ENCODE results near the gene UGGT1. TPM values are rescaled to one million over a fixed set of nuclear protein-coding genes. Genes with fewer than 3 reads are reported as not detected.

UGGT1 gene
- total RNA-seq, 1 experiment from 2014 or later, result 77.5 TPM

DNA sequence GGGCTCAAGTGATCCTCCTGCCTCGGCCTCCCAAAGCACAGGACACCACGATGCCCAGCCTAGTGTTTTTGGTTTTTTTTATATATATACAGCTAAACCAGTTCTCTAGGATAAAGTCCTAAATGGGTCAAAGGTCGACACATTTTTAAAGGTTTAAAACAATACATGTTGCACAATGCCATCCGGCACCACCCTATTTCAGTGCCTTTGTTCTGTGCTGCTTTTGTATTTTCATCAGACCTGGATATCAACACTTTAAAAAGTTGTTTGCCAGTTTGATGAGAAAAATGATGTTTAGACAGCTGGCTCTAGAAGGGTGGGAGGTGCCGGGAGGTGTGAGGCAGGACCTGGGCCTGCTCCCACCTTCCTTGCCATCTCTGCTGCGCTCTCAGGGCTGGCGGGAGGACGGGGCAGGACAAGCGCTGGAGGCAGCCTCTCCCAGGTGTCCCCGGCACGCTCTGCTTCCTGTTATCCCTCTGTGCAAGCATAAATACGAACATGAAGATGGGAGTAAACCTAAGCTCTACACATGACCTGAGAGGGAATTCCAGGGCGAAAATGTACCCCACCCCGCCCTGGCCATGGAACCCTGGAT, 124.0 kb downstream of the UGGT1 start:
- BruUV-seq (replicated peaks), result no TSS peak
- no peaks in the 10 kb centered on the region for H3K9me3 ChIP-seq
- Mint-ChIP-seq H3K4me1 (ENCODE audit: low read depth, unreplicated experiment) (no peaks in the 10 kb centered on the region), H3K9me3 (ENCODE audit: unreplicated experiment) (peaks cover 10% of the 10 kb centered on the region), H3K36me3 (ENCODE audit: insufficient read depth, unreplicated experiment) (no peaks in the 10 kb centered on the region), H3K27me3 (ENCODE audit: insufficient read depth, unreplicated experiment) (peaks cover 2% of the 10 kb centered on the region), H3K4me3 (ENCODE audit: unreplicated experiment) (no peak overlapping the region), H3K27ac (ENCODE audit: unreplicated experiment) (no peak overlapping the region)
- H3K4me1 ChIP-seq, result no peaks in the 10 kb centered on the region
- no peak overlapping the region for H3K4me3 ChIP-seq (ENCODE audit: low read depth, low read length)
- DNase-seq, result no peak
- no peaks in the 10 kb centered on the region for H3K36me3 ChIP-seq (ENCODE audit: control insufficient read depth, insufficient read depth, low read length)
- H3K27me3 ChIP-seq (replicated peaks; ENCODE audit: control insufficient read depth, insufficient read depth, low read length), result no peaks in the 10 kb centered on the region
- TF ChIP-seq CTCF (IDR thresholded peaks at IDR 0.05; ENCODE audit: insufficient read depth in 1 of 2, low read depth in 1 of 2, low read length in 1 of 2, severe bottlenecking in 1 of 2, unreplicated experiment in 1 of 2), result no peak
- POLR2A ChIA-PET, result no interaction called here
- CTCF ChIA-PET, result no interaction called here
- intact Hi-C loops (cut with micrococcal nuclease; ENCODE audit: unreplicated experiment), result no loop called here

DNA sequence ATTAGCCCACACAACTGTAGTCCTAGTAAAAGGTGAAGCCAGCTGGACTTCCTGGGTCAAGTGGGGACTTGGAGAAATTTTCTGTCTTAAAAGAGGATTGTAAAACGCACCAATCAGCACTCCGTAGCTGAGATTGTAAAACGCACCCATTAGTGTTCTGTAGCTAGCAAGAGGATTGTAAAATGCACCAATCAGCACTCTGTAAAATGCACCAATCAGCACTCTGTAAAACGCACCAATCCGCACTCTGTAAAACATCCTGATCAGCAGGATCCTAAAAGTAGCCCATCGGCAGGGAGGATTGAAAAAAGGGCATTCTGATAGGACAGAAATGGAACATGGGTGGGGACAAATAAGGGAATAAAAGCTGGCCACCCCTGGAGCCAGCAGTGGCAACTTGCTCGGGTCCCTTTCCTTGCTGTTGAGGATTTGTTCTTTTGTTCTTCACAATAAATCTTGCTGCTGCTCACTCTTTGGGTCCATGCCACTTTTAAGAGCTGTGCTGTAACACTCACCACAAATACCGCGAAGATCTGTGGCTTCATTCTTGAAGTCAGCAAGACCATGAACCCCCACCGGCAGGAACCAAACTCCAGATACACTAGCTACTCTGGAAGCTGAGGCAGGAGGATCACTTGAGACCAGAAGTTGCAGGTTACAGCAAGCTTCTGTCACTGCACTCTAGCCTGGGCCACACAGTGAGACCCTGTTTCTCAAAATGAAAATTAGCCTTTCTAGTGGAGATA, 125.1 kb downstream of the UGGT1 start:
- no peak overlapping the region for H3K27ac Mint-ChIP-seq (ENCODE audit: unreplicated experiment)
- H3K4me3 ChIP-seq (ENCODE audit: low read depth, low read length), result no peak overlapping the region
- no TSS peak for BruUV-seq (replicated peaks)
- ChIA-PET POLR2A (no interaction called here), CTCF (interaction anchor here (0.6 kb wide), 1 partner anchor 148 kb away, joined by 4 read pairs; no protein-coding TSS in a partner anchor)
- H3K36me3 ChIP-seq (ENCODE audit: control insufficient read depth, insufficient read depth, low read length), result no peaks in the 10 kb centered on the region
- no peaks in the 10 kb centered on the region for H3K4me1 Mint-ChIP-seq (ENCODE audit: low read depth, unreplicated experiment)
- no peaks in the 10 kb centered on the region for H3K27me3 ChIP-seq (replicated peaks; ENCODE audit: control insufficient read depth, insufficient read depth, low read length)
- H3K9me3 ChIP-seq, result no peaks in the 10 kb centered on the region
- TF ChIP-seq CTCF (IDR thresholded peaks at IDR 0.05; ENCODE audit: insufficient read depth in 1 of 2, low read depth in 1 of 2, low read length in 1 of 2, severe bottlenecking in 1 of 2, unreplicated experiment in 1 of 2), result no peak
- no peak overlapping the region for H3K4me3 Mint-ChIP-seq (ENCODE audit: unreplicated experiment)
- no peaks in the 10 kb centered on the region for H3K4me1 ChIP-seq
- no peaks in the 10 kb centered on the region for H3K36me3 Mint-ChIP-seq (ENCODE audit: insufficient read depth, unreplicated experiment)
- intact Hi-C loops (cut with micrococcal nuclease; ENCODE audit: unreplicated experiment), result no loop called here
- H3K9me3 Mint-ChIP-seq (ENCODE audit: unreplicated experiment), result no peaks in the 10 kb centered on the region
- no peak for DNase-seq
- no peaks in the 10 kb centered on the region for H3K27me3 Mint-ChIP-seq (ENCODE audit: insufficient read depth, unreplicated experiment)

DNA sequence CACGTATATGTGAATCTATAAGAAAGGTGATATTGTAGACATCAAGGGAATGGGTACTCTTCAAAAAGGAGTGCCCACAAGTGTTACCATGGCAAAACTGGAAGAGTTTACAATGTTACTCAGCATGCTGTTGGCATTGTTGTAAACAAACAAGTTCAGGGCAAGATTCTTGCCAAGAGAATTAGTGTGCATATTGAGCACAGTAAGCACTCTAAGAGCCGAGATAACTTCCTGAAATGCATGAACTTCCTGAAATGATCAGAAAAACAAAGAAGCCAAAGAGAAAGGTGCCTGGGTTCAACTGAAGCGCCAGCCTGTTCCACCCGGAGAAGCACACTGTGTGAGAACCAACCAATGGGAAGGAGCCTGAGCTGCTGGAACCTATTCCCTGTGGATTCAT, 126.7 kb downstream of the UGGT1 start:
- Mint-ChIP-seq H3K27me3 (ENCODE audit: insufficient read depth, unreplicated experiment) (no peaks in the 10 kb centered on the region), H3K4me3 (ENCODE audit: unreplicated experiment) (no peak overlapping the region), H3K9me3 (ENCODE audit: unreplicated experiment) (no peaks in the 10 kb centered on the region), H3K36me3 (ENCODE audit: insufficient read depth, unreplicated experiment) (no peaks in the 10 kb centered on the region), H3K4me1 (ENCODE audit: low read depth, unreplicated experiment) (no peaks in the 10 kb centered on the region), H3K27ac (ENCODE audit: unreplicated experiment) (no peak overlapping the region)
- no peak for DNase-seq
- ChIA-PET POLR2A (no interaction called here), CTCF (no interaction called here)
- intact Hi-C loops (cut with micrococcal nuclease; ENCODE audit: unreplicated experiment), result no loop called here
- no peaks in the 10 kb centered on the region for H3K36me3 ChIP-seq (ENCODE audit: control insufficient read depth, insufficient read depth, low read length)
- H3K4me1 ChIP-seq, result no peaks in the 10 kb centered on the region
- no peaks in the 10 kb centered on the region for H3K27me3 ChIP-seq (replicated peaks; ENCODE audit: control insufficient read depth, insufficient read depth, low read length)
- no peak overlapping the region for H3K4me3 ChIP-seq (ENCODE audit: low read depth, low read length)
- TF ChIP-seq CTCF (IDR thresholded peaks at IDR 0.05; ENCODE audit: insufficient read depth in 1 of 2, low read depth in 1 of 2, low read length in 1 of 2, severe bottlenecking in 1 of 2, unreplicated experiment in 1 of 2), result no peak
- BruUV-seq (replicated peaks), result no TSS peak
- H3K9me3 ChIP-seq, result no peaks in the 10 kb centered on the region
